Progenitor cell of endocrine pancreas (in vitro differentiated cells): ENCODE results near the gene C14orf132. TPM values are rescaled to one million over a fixed set of nuclear protein-coding genes. Genes with fewer than 3 reads are reported as not detected.

Experiments
- DNase-seq: peaks from one replicate; pipeline ENCODE4 v3.0.0; 2021; ENCODE audit warnings: low spot score; ENCODE audit not compliant: unreplicated experiment
- H3K27ac Mint-ChIP-seq: 2 replicates; pipeline ENCODE4 v1.8.0; 2021; ENCODE audit warnings: mild to moderate bottlenecking, moderate library complexity, mixed read lengths
- H3K27me3 Mint-ChIP-seq: 2 replicates; pipeline ENCODE4 v1.8.0; 2021; ENCODE audit warnings: mixed read lengths
- H3K36me3 Mint-ChIP-seq: 2 replicates; pipeline ENCODE4 v1.8.0; 2022; ENCODE audit warnings: mixed read lengths; ENCODE audit not compliant: insufficient read depth
- H3K4me1 Mint-ChIP-seq: 2 replicates; pipeline ENCODE4 v1.8.0; 2021; ENCODE audit warnings: low read depth, mixed read lengths
- H3K4me3 Mint-ChIP-seq: 2 replicates; pipeline ENCODE4 v1.8.0; 2021; ENCODE audit warnings: low read depth, mild to moderate bottlenecking, moderate library complexity, mixed read lengths
- H3K9me3 Mint-ChIP-seq: 2 replicates; pipeline ENCODE4 v1.8.0; 2021; ENCODE audit warnings: low read depth, mixed read lengths
- total RNA-seq: library from RNA; stranded (reverse); gene quantifications from 2 replicates; pipeline ENCODE4 v1.2.1, GENCODE V29; 2021
- TF ChIP-seq, protein P1 (sequence below): fragments of 200-600 bp; sonication (generic); IDR thresholded peaks from one replicate; pipeline ENCODE4 v1.5.0; 2021; ENCODE audit warnings: antibody characterized with exemption, mild to moderate bottlenecking; ENCODE audit not compliant: unreplicated experiment

Gene C14orf132
- total RNA-seq, 1 donor from 2014 or later: 58.3 TPM

DNA sequence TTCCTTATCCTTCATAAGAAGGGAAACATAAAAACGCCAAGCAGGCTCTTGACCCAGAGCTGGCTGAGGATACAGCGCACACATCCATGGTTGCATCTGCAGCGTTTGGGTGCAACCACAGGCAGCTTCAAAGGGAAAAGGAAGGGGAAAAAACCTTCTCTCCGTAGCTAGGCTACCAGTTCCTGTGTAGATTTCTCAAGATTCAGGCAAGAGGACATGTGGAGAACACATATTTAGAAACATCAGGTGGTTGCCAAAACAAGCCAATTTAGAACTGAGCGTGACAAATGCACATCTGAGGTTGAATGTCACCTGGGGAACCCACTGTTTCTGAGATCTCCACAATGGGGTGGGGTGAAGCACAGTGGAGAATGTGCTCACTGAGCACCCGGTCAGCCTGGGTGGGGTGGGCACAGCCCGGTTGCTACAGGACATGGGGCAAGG lies 87.2 kb downstream of the C14orf132 start:
- no peak for DNase-seq
- Mint-ChIP-seq H3K9me3 (peaks cover 3% of the 10 kb centered on the region), H3K27ac (peak overlapping the region; percentile 84), H3K27me3 (peaks cover 6% of the 10 kb centered on the region), H3K36me3 (no peaks in the 10 kb centered on the region), H3K4me3 (no peak overlapping the region), H3K4me1 (no peaks in the 10 kb centered on the region)
- TF ChIP-seq, protein P1, sequence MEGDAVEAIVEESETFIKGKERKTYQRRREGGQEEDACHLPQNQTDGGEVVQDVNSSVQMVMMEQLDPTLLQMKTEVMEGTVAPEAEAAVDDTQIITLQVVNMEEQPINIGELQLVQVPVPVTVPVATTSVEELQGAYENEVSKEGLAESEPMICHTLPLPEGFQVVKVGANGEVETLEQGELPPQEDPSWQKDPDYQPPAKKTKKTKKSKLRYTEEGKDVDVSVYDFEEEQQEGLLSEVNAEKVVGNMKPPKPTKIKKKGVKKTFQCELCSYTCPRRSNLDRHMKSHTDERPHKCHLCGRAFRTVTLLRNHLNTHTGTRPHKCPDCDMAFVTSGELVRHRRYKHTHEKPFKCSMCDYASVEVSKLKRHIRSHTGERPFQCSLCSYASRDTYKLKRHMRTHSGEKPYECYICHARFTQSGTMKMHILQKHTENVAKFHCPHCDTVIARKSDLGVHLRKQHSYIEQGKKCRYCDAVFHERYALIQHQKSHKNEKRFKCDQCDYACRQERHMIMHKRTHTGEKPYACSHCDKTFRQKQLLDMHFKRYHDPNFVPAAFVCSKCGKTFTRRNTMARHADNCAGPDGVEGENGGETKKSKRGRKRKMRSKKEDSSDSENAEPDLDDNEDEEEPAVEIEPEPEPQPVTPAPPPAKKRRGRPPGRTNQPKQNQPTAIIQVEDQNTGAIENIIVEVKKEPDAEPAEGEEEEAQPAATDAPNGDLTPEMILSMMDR: no peak

- no peak overlapping the region for H3K27ac Mint-ChIP-seq
Observed at GRCh38 chr14:96126783-96127271, 87.7 kb downstream of the C14orf132 start.

DNA sequence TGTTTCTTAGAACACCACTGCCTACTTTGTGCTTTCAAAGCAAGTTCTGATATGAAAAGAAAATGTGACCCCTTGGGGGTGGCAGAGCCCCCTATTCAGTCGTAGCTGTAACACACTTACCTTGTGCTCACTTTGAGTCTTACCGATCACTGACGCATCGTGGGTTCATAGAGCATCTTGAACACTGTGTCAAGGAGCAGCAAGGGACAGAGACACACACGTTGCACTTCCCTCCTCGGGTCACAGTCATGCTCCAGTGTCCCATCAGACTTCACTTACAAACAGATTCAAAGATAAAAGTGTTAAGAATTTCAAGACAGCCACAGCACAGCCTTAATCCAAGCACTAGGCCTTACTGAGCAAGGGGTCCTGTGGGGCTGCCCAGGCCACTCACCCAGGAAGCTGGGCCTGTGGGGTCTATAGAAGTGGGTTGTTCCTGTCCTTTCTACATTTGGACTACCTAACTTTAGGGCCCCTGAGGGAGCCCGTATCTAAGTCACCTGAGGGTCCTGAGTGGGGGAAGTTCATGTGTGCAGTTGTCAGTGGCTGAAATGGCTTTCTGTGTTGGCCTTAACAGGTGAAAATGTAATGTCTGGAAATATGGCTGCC lies 90.1 kb downstream of the C14orf132 start:
- Mint-ChIP-seq H3K4me3 (no peak overlapping the region), H3K27me3 (peaks cover 16% of the 10 kb centered on the region), H3K9me3 (peaks cover 3% of the 10 kb centered on the region), H3K4me1 (no peaks in the 10 kb centered on the region), H3K27ac (no peak overlapping the region), H3K36me3 (no peaks in the 10 kb centered on the region)
- TF ChIP-seq, protein P1: no peak
- DNase-seq: no peak

More at GRCh38 chr14:96126783-96127271, 87.7 kb downstream of the C14orf132 start:
- DNase-seq: no peak
- peaks cover 3% of the 10 kb centered on the region for H3K9me3 Mint-ChIP-seq
- no peak overlapping the region for H3K4me3 Mint-ChIP-seq
- TF ChIP-seq, protein P1: no peak
- H3K36me3 Mint-ChIP-seq: no peaks in the 10 kb centered on the region
- H3K4me1 Mint-ChIP-seq: no peaks in the 10 kb centered on the region
- H3K27me3 Mint-ChIP-seq: peaks cover 6% of the 10 kb centered on the region

DNA sequence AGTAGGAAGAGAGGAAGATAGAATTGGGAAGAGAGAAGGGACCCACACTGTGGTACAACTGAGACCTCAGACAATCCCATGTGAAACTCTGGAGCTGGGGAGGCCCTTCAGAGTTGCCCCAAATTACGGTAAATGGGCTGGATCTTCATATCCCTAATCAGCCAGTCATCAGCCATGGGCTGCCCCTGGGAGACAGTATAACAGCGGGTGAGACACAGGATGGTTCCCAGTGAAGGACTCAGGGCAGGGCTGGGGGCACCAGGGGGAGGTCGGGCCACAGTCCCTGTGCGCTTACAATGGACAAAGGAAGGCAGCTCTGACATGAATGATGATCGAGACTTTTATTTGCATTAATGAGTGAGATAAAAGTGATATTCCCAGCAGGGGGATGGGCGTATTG lies 91.2 kb downstream of the C14orf132 start:
- Mint-ChIP-seq H3K4me1 (peaks cover 4% of the 10 kb centered on the region), H3K36me3 (no peaks in the 10 kb centered on the region), H3K4me3 (no peak overlapping the region), H3K27ac (no peak overlapping the region), H3K9me3 (peaks cover 3% of the 10 kb centered on the region), H3K27me3 (peaks cover 16% of the 10 kb centered on the region)
- no peak for DNase-seq
- TF ChIP-seq, protein P1: no peak

- Mint-ChIP-seq H3K27ac (no peak overlapping the region), H3K36me3 (no peaks in the 10 kb centered on the region), H3K4me1 (peaks cover 4% of the 10 kb centered on the region), H3K27me3 (peaks cover 16% of the 10 kb centered on the region), H3K4me3 (no peak overlapping the region), H3K9me3 (peaks cover 3% of the 10 kb centered on the region)
- TF ChIP-seq, protein P1: no peak
- DNase-seq: no peak
Observed at GRCh38 chr14:96130854-96131253, 91.7 kb downstream of the C14orf132 start.
